Mesenchymal stem cell (in vitro differentiated cells and primary cell): ENCODE results near the gene SYT7.

ENCODE experiments used
- DNase-seq: peaks from one replicate; pipeline ENCODE4 v3.0.0-alpha.2; 2013
- H2AFZ ChIP-seq: one replicate; pipeline ENCODE4 v1.6.1; 2013; ENCODE audit warnings: low read depth, mild to moderate bottlenecking, control low read depth, inconsistent platforms, low read length, moderate library complexity
- H2AK5ac ChIP-seq: 2 replicates; pipeline ENCODE4 v1.6.1; 2013; ENCODE audit warnings: low read length, moderate library complexity, mild to moderate bottlenecking, inconsistent platforms; ENCODE audit not compliant: severe bottlenecking
- H2BK120ac ChIP-seq: one replicate; pipeline ENCODE4 v1.6.1; 2013; ENCODE audit warnings: low read depth, mild to moderate bottlenecking, inconsistent platforms, low read length, moderate library complexity
- H2BK12ac ChIP-seq, 2 experiments: one replicate each; pipeline ENCODE4 v1.6.1; 2013; ENCODE audit warnings: inconsistent platforms in 2 of 2, low read length in 2 of 2, mild to moderate bottlenecking in 2 of 2, moderate library complexity in 2 of 2, control low read depth in 1 of 2
- H2BK15ac ChIP-seq: one replicate; pipeline ENCODE4 v1.6.1; 2013; ENCODE audit warnings: mild to moderate bottlenecking, low read depth, inconsistent platforms; ENCODE audit not compliant: poor library complexity, severe bottlenecking
- H2BK5ac ChIP-seq: 2 replicates; pipeline ENCODE4 v1.6.1; 2013; ENCODE audit warnings: low read depth, mild to moderate bottlenecking, low read length, control low read depth, inconsistent platforms; ENCODE audit not compliant: poor library complexity, severe bottlenecking
- H3K14ac ChIP-seq, 2 experiments: one replicate each; pipeline ENCODE4 v1.6.1; 2013; ENCODE audit warnings: inconsistent platforms in 2 of 2, low read length in 2 of 2, control low read depth in 1 of 2, mild to moderate bottlenecking in 1 of 2, moderate library complexity in 1 of 2
- H3K18ac ChIP-seq, 2 experiments: one replicate each; pipeline ENCODE4 v1.6.1; 2013; ENCODE audit warnings: inconsistent platforms in 2 of 2, low read length in 2 of 2, control low read depth in 1 of 2, low read depth in 1 of 2, mild to moderate bottlenecking in 1 of 2
- H3K23ac ChIP-seq, 2 experiments: one replicate each; pipeline ENCODE4 v1.6.1; 2013; ENCODE audit warnings: inconsistent platforms in 2 of 2, low read length in 2 of 2, mild to moderate bottlenecking in 2 of 2, moderate library complexity in 2 of 2, control low read depth in 1 of 2
- H3K27ac ChIP-seq: 2 replicates; pipeline ENCODE4 v1.5.1; 2013; ENCODE audit warnings: mild to moderate bottlenecking, moderate library complexity, low read length, control low read depth, inconsistent platforms; ENCODE audit not compliant: poor library complexity, severe bottlenecking
- H3K27me3 ChIP-seq, 2 experiments: 2 replicates each; pipeline versions ENCODE4 v1.6.1 to v1.7.0; 2013; ENCODE audit warnings: low read length in 2 of 2, mild to moderate bottlenecking in 2 of 2, moderate library complexity in 2 of 2, control low read depth in 1 of 2, inconsistent platforms in 1 of 2; ENCODE audit not compliant: control insufficient read depth in 1 of 2, insufficient read depth in 1 of 2
- H3K36me3 ChIP-seq, 2 experiments: 2 replicates each; pipeline versions ENCODE4 v1.6.1 to v1.7.0; 2013; ENCODE audit warnings: low read length in 2 of 2, control low read depth in 1 of 2, inconsistent platforms in 1 of 2, low read depth in 1 of 2, mild to moderate bottlenecking in 1 of 2; ENCODE audit not compliant: insufficient read depth in 2 of 2, control insufficient read depth in 1 of 2
- H3K4ac ChIP-seq, 2 experiments: one replicate each; pipeline ENCODE4 v1.6.1; 2013; ENCODE audit warnings: inconsistent platforms in 2 of 2, low read length in 2 of 2, mild to moderate bottlenecking in 2 of 2, moderate library complexity in 2 of 2, control low read depth in 1 of 2, low read depth in 1 of 2
- H3K4me1 ChIP-seq: 2 replicates; pipeline ENCODE4 v1.6.1; 2013; ENCODE audit warnings: low read depth, low read length, control low read depth; ENCODE audit not compliant: control insufficient read depth, insufficient read depth
- H3K4me2 ChIP-seq: 2 replicates; pipeline ENCODE4 v1.6.1; 2013; ENCODE audit warnings: low read length, mild to moderate bottlenecking, inconsistent platforms; ENCODE audit not compliant: poor library complexity, severe bottlenecking
- H3K4me3 ChIP-seq, 2 experiments: 2 replicates each; pipeline versions ENCODE4 v1.5.1 to v1.7.0; 2013; ENCODE audit warnings: low read length in 2 of 2, mild to moderate bottlenecking in 2 of 2, control low read depth in 1 of 2, low read depth in 1 of 2; ENCODE audit not compliant: insufficient read depth in 1 of 2
- H3K79me1 ChIP-seq: replicated peaks from 2 replicates; pipeline ENCODE4 v1.6.1; 2013; ENCODE audit warnings: mild to moderate bottlenecking, control low read depth, low read length, inconsistent platforms; ENCODE audit not compliant: poor library complexity, severe bottlenecking
- H3K9ac ChIP-seq: 2 replicates; pipeline ENCODE4 v1.7.0; 2013; ENCODE audit warnings: mild to moderate bottlenecking, low read length, moderate library complexity
- H3K9me3 ChIP-seq: 2 replicates; pipeline ENCODE4 v1.7.0; 2013; ENCODE audit warnings: mild to moderate bottlenecking, low read length; ENCODE audit not compliant: control insufficient read depth
- H4K8ac ChIP-seq: one replicate; pipeline ENCODE4 v1.6.1; 2013; ENCODE audit warnings: inconsistent platforms, mild to moderate bottlenecking, low read length, moderate library complexity
- H4K91ac ChIP-seq: one replicate; pipeline ENCODE4 v1.6.1; 2013; ENCODE audit warnings: mild to moderate bottlenecking, low read length, inconsistent platforms
- WGBS: methylation state at CpG from one replicate; pipeline ENCODE4 v1.1.7; 2013; ENCODE audit warnings: mixed read lengths; 5-methylcytosine and 5-hydroxymethylcytosine counted together

Gene SYT7

DNA sequence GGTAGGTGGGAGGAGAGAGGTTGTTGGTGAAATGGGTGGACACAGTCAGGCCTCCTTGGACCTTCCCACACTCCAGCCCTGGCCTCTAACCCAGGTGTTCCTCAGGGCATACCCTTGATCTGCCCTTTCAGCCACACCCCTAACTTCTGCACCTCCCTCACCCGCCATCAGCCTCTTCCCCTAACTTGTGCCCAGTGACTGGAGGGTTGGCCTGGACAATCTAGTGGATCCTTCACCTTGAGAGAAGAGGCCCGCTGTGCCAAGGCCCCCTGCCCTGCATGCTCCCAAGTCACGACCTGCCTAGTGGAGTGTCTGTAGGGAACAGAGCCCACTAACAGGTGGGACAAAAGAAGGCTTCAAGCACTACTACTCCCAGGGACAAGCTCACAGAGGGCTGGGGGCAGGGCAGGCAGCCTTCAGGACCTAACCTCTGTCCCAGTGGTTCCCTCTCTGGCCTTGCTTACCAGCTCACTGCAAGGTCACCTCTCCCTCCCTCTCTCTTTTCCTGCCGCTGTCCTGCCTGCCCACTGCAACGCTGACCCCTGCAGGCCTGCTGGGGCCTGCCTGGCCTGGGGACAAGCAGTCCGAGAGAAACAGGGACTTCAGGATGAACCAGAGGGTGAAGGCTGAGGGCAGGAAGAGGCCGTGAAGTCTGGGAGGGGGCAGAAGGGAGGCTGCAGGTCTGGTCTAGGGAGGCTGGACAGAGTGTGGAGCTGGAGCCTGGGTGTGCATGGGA lies 3.3 kb downstream of the SYT7 start:
- Histone ChIP-seq H2AK5ac (no peak overlapping the region), H3K27ac (no peak overlapping the region), H3K4me3 (no peak overlapping the region), H3K23ac (no peak overlapping the region), H3K4me2 (no peak overlapping the region), H3K4ac (no peak overlapping the region), H3K9me3 (no peaks in the 10 kb centered on the region), H3K27me3 (peaks cover 52 to 81% of the 10 kb centered on the region in 2 experiments), H3K9ac (no peak overlapping the region), H2AFZ (no peak overlapping the region), H2BK15ac (no peak overlapping the region), H3K79me1 (no peaks in the 10 kb centered on the region), H3K18ac (no peak overlapping the region), H2BK5ac (no peak overlapping the region), H2BK12ac (no peak overlapping the region), H4K91ac (no peak overlapping the region), H3K36me3 (no peaks in the 10 kb centered on the region), H3K14ac (no peak overlapping the region), H2BK120ac (no peak overlapping the region), H4K8ac (no peak overlapping the region), H3K4me1 (peaks cover 11% of the 10 kb centered on the region)
- WGBS: 41% methylated on average over 7 of the region's 7 CpGs
- DNase-seq: no peak

DNA sequence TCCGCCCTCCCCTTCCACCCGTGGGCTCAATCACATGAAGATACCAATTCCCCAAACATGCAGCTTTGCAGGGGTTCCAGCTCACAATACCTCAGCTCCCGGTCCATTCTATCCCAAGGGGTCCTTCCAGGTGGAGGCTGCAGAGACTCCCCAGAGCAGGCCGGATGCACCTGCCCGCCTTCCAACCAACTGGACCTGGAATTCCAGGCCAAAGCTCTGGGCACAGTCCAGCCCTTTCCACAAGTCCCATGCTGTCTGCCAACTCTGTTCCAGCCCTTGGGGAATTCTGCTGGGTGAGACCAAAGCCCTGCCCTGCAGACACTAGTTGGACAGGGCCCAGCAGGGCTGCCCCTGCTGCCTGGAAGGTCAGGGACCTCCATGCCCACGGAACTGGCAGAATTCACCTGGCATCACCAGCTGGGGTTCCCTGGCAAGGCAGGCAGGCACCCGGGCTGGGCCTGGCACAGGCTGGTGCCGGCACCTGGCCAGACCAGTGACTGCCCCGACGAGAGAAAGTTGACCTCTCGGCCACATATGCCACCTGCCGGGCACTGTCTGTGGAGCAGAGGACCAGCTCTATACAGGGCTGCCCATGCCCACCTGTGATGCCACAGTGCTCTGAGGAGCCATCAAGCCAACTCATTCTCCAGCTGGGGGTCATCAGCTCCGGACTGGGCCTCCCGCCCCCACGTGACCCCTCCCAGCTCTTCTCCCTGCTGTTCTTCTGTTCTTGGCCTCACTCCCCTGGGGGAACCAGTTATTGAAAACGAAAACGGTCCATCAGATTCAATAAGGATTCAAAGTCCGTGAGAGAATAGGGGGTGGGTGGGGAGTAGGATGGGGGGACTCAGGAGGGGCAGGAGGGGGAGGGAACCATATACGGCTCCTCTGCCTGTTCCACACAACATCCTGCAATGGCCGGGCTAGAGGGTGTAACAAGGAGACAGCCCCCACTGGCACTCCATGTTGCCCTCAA lies 4.7 kb downstream of the SYT7 start:
- H2AFZ ChIP-seq: no peak overlapping the region
- H3K4me1 ChIP-seq: peaks cover 10% of the 10 kb centered on the region
- no peak overlapping the region for H3K27ac ChIP-seq
- no peak overlapping the region for H2BK15ac ChIP-seq
- H3K36me3 ChIP-seq: no peaks in the 10 kb centered on the region
- no peak overlapping the region for H3K4ac ChIP-seq
- DNase-seq: no peak
- H2BK12ac ChIP-seq: no peak overlapping the region
- WGBS: 79% methylated on average over 20 of the region's 20 CpGs
- H3K4me3 ChIP-seq: no peak overlapping the region
- H3K18ac ChIP-seq: no peak overlapping the region
- H3K9ac ChIP-seq: no peak overlapping the region
- H3K4me2 ChIP-seq: no peak overlapping the region
- H3K23ac ChIP-seq: no peak overlapping the region
- H4K91ac ChIP-seq: no peak overlapping the region
- no peak overlapping the region for H3K14ac ChIP-seq
- peaks cover 51 to 80% of the 10 kb centered on the region in 2 experiments for H3K27me3 ChIP-seq
- H4K8ac ChIP-seq: no peak overlapping the region
- no peaks in the 10 kb centered on the region for H3K79me1 ChIP-seq
- H2AK5ac ChIP-seq: no peak overlapping the region
- H2BK120ac ChIP-seq: no peak overlapping the region
- no peak overlapping the region for H2BK5ac ChIP-seq
- H3K9me3 ChIP-seq: no peaks in the 10 kb centered on the region

DNA sequence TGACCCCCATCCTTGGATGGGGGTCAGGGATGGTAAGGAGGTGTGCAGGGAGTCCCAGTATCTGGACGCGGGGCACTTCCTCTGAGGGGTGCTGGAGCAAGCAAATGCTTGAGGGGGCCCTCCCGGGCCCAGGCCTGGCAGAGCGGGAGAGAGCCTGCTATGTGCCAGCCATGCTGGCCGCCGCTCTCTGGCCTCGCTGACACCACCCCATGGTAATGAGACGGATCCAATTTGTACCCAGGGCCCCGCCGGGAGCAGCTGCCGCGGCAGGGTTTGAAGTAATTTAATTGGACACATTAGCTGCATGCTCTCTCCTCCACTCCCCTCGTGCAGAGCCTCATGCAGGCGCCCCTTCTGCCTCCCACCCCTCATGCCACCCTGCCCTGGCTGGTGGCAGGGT lies 6.3 kb downstream of the SYT7 start:
- H4K91ac ChIP-seq: no peak overlapping the region
- no peak overlapping the region for H2AK5ac ChIP-seq
- WGBS: 72% methylated on average over 14 of the region's 14 CpGs

DNA sequence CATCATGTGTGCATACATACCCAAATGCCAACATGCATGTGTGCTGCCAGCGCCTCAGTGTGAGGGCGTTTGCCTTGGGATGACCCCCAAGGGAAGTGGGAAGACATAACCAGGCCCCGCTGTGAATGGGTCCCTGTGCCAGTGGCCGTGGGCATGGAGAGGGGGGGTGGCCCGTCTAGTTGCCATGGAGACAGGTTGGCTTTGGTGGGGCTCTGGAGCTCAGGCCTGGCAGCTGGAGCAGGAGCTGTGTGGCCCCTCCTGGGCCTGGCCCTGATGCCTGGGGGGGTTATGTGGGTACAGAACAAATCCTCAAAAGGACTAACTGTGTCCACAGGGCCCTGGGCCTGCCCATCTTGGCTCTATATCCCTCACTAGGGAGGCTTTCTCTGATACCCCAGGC lies 8.0 kb downstream of the SYT7 start:
- Histone ChIP-seq H3K4me1 (peaks cover 3% of the 10 kb centered on the region), H4K91ac (no peak overlapping the region), H2AFZ (no peak overlapping the region), H2BK12ac (no peak overlapping the region), H3K36me3 (no peaks in the 10 kb centered on the region), H3K4me2 (no peak overlapping the region), H4K8ac (no peak overlapping the region), H3K23ac (no peak overlapping the region), H3K4ac (no peak overlapping the region), H2AK5ac (no peak overlapping the region), H2BK120ac (no peak overlapping the region), H3K18ac (no peak overlapping the region), H3K9ac (no peak overlapping the region), H3K4me3 (no peak overlapping the region), H3K9me3 (no peaks in the 10 kb centered on the region), H3K27me3 (peaks cover 63 to 86% of the 10 kb centered on the region in 2 experiments), H2BK5ac (no peak overlapping the region), H2BK15ac (no peak overlapping the region), H3K27ac (no peak overlapping the region), H3K79me1 (no peaks in the 10 kb centered on the region), H3K14ac (no peak overlapping the region)
- WGBS: 83% methylated on average over 5 of the region's 5 CpGs
- no peak for DNase-seq

More for the DNA sequence above, 6.3 kb downstream of the SYT7 start:
- no peak overlapping the region for H3K18ac ChIP-seq
- H3K36me3 ChIP-seq: no peaks in the 10 kb centered on the region
- DNase-seq: no peak
- no peak overlapping the region for H2BK15ac ChIP-seq
- peaks cover 3% of the 10 kb centered on the region for H3K4me1 ChIP-seq
- no peak overlapping the region for H2BK5ac ChIP-seq
- H2BK120ac ChIP-seq: no peak overlapping the region
- no peak overlapping the region for H2AFZ ChIP-seq
- no peak overlapping the region for H3K23ac ChIP-seq
- no peaks in the 10 kb centered on the region for H3K9me3 ChIP-seq
- H4K8ac ChIP-seq: no peak overlapping the region
- H3K4ac ChIP-seq: no peak overlapping the region
- no peak overlapping the region for H3K27ac ChIP-seq
- H3K4me2 ChIP-seq: no peak overlapping the region
- H3K27me3 ChIP-seq: peaks cover 57 to 86% of the 10 kb centered on the region in 2 experiments
- H3K9ac ChIP-seq: no peak overlapping the region
- H3K14ac ChIP-seq: no peak overlapping the region
- no peaks in the 10 kb centered on the region for H3K79me1 ChIP-seq
- no peak overlapping the region for H3K4me3 ChIP-seq
- H2BK12ac ChIP-seq: no peak overlapping the region
